Right atrium auricular region (tissue), 2 donors: ENCODE measurements around the gene FBXO46. TPM values are rescaled to one million over a fixed set of nuclear protein-coding genes. Genes with fewer than 3 reads are reported as not detected.
A peak's percentile ranks its signal among the peaks of the same experiment; 100 is the strongest.

Experiments
- DNase-seq: peaks from one replicate; pipeline ENCODE4 v3.0.0-alpha.2; 2019; ENCODE audit warnings: low spot score
- H3K27ac ChIP-seq, 2 donors: fragments of 200-600 bp; sonication (generic); 1 replicate in 1 of 2; 2 replicates in 1 of 2; pipeline ENCODE4 v1.5.1; 2016 to 2019
- H3K27me3 ChIP-seq, 2 donors: fragments of 200-600 bp; sonication (generic); one replicate each; pipeline versions ENCODE4 v1.5.1 to v1.6.0; 2017 to 2019
- H3K36me3 ChIP-seq: fragments of 200-600 bp; sonication (generic); one replicate; pipeline ENCODE4 v1.5.1; 2016
- H3K4me1 ChIP-seq, 2 donors: fragments of 200-600 bp; sonication (generic); one replicate each; pipeline versions ENCODE4 v1.5.1 to v1.6.0; 2017 to 2019
- H3K4me3 ChIP-seq, 2 donors: fragments of 200-600 bp; sonication (generic); 1 replicate in 1 of 2; 2 replicates in 1 of 2; pipeline ENCODE4 v1.5.1; 2017 to 2019; ENCODE audit warnings: mild to moderate bottlenecking in 1 of 2, moderate library complexity in 1 of 2
- H3K9me3 ChIP-seq, 2 donors: fragments of 200-600 bp; sonication (generic); one replicate each; pipeline ENCODE4 v1.5.1; 2019
- CTCF ChIP-seq, 2 donors: fragments of 200-600 bp; sonication (generic); IDR thresholded peaks; one replicate each; pipeline ENCODE4 v1.5.1; 2019; ENCODE audit warnings: antibody characterized with exemption in 2 of 2
- total RNA-seq, 2 donors: library from RNA; depleted of rRNA; stranded (reverse); fragments of >200 nt; gene quantifications; one replicate each; pipeline ENCODE4 v1.1.0, GENCODE V29; 2016

FBXO46 gene, protein sequence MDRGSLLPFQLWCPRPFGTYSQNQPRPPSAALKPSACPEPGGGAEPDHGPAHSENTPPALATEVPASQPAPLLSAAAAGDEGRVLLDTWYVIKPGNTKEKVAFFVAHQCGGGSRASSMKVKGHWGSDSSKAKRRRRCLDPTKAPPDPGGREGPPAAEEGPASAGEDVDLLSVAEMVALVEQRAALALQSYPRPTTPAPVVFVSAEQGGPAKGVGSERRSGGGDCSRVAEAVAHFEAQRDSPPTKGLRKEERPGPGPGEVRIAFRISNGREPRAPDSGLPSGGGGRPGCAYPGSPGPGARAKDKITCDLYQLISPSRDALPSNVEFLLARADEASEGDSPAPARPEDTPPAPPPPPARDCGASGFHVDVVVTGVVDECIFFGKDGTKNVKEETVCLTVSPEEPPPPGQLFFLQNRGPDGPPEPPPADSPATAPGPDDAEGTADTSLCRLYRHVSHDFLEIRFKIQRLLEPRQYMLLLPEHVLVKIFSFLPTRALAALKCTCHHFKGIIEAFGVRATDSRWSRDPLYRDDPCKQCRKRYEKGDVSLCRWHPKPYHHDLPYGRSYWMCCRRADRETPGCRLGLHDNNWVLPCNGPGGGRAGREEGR
- 10 to 100 TPM; 11.6 to 12.1 TPM for total RNA-seq

DNA sequence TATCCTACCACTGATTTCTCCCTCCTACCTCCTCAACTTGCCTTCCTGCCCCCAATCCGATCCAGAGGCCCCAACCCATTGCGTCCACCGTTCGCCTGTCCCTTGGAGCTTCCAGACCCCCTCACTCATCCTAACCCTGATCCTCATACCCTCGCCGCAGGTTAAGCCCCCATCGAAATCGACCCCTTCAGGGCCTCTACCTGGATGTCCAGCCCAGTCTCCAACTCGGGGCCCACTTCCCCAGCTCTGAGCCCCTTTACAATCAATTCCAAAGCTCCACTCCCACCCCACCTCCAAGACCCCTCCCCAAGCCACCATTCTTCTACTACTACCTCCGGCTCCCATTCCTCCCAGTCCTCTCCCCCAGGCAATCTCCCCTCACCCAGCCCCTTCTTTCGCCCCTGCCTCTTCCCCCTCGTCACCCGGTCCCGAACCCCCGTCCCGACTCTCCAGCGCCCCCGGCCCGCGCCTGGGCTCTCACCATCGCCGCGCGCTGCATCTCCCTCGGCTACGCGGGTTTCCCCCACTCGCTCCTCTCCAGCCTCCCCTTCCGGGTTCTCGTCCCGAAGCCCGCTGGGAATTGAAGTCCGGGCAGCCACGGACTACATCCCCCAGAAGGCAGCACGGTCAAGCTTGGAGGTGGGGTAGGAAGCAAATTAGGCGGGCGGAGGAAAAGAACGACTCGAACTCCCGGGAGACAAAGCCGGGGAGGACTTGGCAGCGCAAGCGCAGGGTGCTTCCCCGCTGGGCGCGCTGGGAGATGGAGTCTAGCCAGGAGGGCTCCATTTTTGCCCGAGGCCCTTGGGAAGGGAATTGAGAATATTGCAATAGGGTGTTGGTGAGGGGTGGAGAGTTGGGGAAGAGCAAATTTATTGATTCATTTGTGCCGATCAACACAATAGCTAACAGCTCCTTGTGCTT lies at the start of gene FBXO46:
TSS of gene FBXO46 (minus strand) at position 529 of the 921 bp plus-strand sequence. CDS start 17,401 bp downstream, outside the sequence.
- H3K9me3 ChIP-seq, result no peaks in the 10 kb centered on the region
- H3K27me3 ChIP-seq, result no peaks in the 10 kb centered on the region
- peak in 1 of 2 donors; percentile 13 for TF ChIP-seq CTCF (IDR thresholded peaks at IDR 0.05)
- H3K36me3 ChIP-seq, result no peaks in the 10 kb centered on the region
- H3K4me3 ChIP-seq, result peak within 1 kb of the TSS; percentile 71 to 97
- H3K4me1 ChIP-seq, result peaks cover 0 to 13% of the 10 kb centered on the region in 2 donors
- H3K27ac ChIP-seq, result peak within 1 kb of the TSS; percentile 64 to 85
- peak; percentile 97 for DNase-seq

GRCh38 chr19:45780146-45780447 lies 49.4 kb upstream of the FBXO46 start:
- H3K4me3 ChIP-seq, result peak overlapping the region; percentile 62 to 71
- no peaks in the 10 kb centered on the region for H3K27me3 ChIP-seq
- H3K9me3 ChIP-seq, result no peaks in the 10 kb centered on the region
- H3K4me1 ChIP-seq, result peaks cover 0 to 66% of the 10 kb centered on the region in 2 donors
- peak overlapping the region; percentile 93 to 95 for H3K27ac ChIP-seq
- DNase-seq, result no peak
- peaks cover 33% of the 10 kb centered on the region for H3K36me3 ChIP-seq
- TF ChIP-seq CTCF (IDR thresholded peaks at IDR 0.05), result no peak

GRCh38 chr19:45779231-45780145 lies 48.8 kb upstream of the FBXO46 start:
- peaks cover 36% of the 10 kb centered on the region for H3K36me3 ChIP-seq
- H3K4me1 ChIP-seq, result peaks cover 0 to 60% of the 10 kb centered on the region in 2 donors
- no peaks in the 10 kb centered on the region for H3K27me3 ChIP-seq
- H3K4me3 ChIP-seq, result peak overlapping the region in 1 of 2 donors; percentile 71
- peak; percentile 26 to 62 for TF ChIP-seq CTCF (IDR thresholded peaks at IDR 0.05)
- peak overlapping the region; percentile 93 to 95 for H3K27ac ChIP-seq
- no peaks in the 10 kb centered on the region for H3K9me3 ChIP-seq
- DNase-seq, result peak; percentile 76

GRCh38 chr19:45778010-45778661 lies 47.4 kb upstream of the FBXO46 start:
- H3K9me3 ChIP-seq, result no peaks in the 10 kb centered on the region
- H3K27me3 ChIP-seq, result no peaks in the 10 kb centered on the region
- peaks cover 0 to 47% of the 10 kb centered on the region in 2 donors for H3K4me1 ChIP-seq
- DNase-seq, result no peak
- H3K27ac ChIP-seq, result no peak overlapping the region
- TF ChIP-seq CTCF (IDR thresholded peaks at IDR 0.05), result no peak
- no peak overlapping the region for H3K4me3 ChIP-seq
- peaks cover 36% of the 10 kb centered on the region for H3K36me3 ChIP-seq
